ENCODE results near the gene PRKCH.
A peak's percentile ranks its signal among the peaks of the same experiment; 100 is the strongest.
"Not testable (repeated sequence)": the region's sequence is repeated elsewhere in the genome, so short reads cannot be mapped to it uniquely, and the experiment has no call there.

PRKCH gene

DNA sequence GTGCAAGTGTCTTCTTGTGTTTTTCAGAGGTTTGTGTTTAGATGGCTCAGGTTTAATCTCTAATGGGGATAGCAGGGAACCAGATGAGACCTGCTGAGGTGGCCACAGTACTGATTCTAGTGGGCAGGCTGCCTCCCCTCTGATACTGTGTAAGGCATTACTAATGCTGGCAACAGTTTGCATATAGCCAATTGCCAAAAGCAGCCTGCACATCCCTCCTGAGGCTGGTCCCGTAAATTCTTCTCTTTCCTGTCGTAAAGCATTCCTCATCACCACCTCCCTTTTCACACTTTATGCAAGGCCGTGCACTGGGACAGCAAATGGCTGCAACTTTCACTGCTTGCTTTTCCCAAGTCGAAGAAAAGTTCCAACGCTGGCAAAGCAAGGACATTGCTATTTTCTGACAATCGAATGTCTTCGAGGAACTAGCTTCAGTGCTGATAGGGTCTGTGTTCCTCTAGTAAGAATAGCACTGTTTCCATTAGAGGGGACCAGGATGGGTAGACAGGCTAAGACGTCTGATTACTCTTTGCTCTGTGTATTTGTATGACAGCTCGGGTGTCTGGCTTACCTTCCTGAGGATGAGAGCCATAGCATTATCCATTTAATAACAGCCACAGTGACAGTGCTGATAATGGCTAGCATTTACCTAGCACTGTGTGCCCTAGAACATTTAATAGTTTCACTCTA is 195.7 kb downstream of the PRKCH start:
- no peak for DNase-seq

DNA sequence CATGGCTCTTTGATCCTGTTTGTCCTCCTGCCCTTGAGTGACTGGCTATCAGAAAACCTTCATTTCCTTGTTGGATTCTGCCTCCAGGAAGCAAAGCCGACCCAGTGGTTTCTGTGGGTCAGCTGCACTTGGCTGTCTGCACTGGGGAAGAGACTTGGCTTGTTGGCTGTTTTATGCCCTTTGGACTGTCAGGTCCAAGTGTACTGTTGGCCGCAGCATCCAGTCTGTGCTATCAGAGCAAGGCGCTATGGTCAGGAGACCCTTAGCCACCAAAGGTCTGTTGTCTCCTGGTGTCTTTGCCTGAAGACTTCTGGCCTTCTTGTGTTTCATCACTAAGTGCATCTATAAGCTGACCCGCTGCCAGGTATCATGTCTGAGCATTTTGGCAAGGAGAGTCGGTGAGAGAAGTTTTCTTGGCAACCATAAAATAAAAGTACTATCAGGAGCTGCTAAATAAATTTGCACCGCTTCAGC is 196.6 kb downstream of the PRKCH start:
- DNase-seq = no peak

DNA sequence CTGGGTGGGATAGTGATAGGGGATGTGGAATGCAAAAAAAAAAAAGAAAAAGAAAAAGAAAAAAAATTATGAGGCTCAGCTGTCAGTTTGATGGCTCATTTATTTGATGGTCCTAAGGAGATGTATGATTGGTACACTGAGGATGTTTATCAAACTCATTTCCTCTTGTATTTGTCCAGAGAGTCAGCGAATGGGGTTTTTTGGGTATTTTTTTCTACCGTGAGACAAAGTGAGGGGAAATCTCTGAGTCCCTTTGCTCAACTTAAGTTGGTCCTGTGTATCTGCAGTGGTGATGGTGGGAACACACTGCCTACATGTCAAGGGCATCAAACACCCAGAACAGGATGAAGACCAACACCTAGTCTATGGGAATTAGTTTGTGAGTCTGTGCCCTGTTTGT is 197.0 kb downstream of the PRKCH start:
- no peak for DNase-seq

DNA sequence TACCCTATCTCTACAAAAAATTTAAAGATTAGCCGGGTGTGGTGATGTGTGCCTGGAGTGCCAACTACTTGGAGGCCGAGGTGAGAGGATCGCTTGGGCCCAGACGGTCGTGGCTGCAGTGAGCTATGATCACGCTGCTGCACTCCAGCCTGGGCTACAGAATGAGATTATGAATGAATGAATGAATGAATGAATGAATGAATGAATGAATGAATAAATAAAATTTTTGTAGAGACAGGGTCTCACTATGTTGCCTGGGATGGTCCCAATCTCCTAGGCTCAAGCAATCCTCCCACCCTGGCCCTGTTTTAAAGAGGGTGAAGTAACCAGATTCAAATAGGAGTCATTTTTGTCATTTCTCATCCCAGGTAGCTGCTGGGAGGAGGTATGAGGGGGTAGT is 197.7 kb downstream of the PRKCH start:
- no peak for DNase-seq

DNA sequence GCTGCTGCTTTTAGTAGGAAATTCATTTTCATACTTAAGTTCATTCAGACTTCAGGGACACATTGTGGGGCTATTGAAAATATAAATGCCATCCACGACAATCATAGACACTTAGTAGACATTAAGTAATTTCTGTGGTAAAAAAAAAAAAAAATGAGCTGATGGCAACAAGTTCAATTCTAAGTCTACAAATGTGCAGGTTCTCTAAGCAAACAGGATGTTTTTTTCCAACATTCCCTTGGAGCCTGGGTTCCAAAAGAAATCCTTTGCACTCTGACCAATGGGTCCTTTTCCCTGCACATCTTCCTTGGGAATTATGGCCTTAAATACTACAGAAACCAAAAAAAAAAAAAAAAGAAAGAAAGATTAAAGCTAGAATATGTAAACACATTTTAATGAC is 198.4 kb downstream of the PRKCH start:
- DNase-seq = no peak

DNA sequence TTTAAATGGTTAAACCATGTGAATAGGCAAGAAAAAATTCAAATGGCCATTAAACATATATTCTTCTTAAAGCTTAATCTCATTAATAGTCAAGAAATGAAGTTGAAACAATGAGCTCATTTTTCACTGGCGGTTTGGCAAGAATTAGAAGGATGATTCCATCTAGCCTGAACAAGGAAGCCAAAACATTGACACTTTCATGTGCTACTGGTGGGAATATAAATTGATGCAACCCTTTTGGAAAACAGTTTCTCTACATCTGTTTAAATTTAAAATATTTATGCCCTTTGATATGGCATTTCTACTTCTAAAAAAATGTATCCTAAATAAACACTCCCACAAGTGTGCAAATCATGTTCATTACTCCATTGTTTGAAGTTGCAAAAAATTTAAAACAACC is 199.2 kb downstream of the PRKCH start:
- DNase-seq = no peak

DNA sequence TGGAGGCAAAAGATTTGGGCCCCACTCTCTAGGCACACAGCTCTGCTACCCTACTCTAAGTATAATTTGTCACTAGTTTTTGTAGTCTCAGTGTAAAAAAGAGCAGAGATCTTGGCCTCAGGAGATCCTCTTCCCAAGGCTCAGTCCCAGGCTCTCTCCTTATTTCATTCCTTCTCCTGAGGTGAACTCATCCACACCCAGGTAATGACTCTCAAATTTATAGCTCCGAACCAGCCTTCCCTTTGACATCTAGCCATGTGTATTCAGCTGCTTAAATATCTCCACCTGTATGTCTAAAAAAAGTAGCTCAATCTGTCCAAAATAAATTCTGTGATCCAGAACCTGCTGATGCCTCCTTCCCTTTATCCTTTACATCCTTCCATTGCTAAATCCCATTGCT is 200.4 kb downstream of the PRKCH start:
- no peak for DNase-seq

DNA sequence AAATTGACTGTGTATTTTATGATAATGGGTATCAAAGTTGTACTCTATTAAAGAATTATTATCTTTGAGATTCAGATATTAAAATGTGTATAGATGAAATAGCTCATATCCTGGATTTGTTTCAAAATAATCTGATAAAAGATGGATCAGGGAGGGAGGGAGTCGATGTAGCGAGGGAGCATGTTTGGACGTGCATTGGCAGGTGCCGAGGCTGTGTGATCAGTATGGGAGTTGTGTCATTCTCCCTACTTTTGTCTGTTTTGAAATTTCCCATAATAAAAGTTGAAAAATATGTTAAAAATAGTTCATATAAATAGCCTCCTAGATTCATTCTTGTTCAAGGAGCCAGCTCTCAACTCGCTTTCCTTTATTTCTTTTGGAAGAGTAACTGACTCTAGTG is 202.4 kb downstream of the PRKCH start:
- DNase-seq = no peak

DNA sequence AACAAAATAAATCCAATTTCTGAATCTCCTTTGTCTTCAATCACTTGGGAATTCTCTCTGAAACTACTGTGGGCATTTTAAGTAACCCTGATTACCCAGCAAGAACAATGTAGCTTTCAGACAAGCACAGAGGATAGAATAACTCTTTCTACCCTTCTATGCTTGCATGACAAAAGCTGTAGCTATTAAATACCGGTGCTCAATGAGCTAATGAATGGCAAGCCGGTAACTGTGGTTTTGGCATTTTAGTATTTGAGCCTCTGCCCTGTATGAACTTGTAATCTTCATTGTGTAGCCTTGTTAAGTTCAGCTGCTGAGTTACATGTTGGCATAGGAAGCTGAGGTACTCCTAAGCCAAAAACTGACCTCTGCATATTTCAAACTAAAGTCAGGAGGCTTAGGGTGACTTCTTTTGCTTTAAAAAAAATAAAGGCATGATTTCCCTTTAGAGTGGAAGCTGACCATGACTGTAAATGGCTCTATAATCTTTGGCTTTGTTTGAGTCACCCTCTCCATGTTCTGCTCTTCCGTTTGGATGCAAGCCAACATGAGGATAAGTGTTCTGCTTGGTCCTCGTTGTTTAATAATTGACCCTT is 202.9 kb downstream of the PRKCH start:
- no peak for DNase-seq

DNA sequence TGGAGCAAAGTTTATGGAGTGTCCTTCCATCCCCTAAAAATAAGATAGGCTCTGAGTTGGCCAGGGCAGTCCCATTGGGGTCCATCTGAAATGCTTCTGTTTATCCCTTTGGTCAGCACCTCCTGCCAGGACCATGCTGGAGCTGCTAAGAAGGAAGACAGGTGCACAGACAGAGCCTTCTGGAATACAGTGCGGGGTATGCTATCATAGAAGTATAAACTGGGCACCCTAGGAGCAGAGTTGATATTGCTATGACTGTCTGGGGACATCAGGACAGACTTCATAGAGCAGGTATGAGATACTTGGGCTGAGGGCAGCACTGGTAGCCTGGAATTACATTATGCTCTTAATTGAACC is 203.5 kb downstream of the PRKCH start:
- no peak for DNase-seq

DNA sequence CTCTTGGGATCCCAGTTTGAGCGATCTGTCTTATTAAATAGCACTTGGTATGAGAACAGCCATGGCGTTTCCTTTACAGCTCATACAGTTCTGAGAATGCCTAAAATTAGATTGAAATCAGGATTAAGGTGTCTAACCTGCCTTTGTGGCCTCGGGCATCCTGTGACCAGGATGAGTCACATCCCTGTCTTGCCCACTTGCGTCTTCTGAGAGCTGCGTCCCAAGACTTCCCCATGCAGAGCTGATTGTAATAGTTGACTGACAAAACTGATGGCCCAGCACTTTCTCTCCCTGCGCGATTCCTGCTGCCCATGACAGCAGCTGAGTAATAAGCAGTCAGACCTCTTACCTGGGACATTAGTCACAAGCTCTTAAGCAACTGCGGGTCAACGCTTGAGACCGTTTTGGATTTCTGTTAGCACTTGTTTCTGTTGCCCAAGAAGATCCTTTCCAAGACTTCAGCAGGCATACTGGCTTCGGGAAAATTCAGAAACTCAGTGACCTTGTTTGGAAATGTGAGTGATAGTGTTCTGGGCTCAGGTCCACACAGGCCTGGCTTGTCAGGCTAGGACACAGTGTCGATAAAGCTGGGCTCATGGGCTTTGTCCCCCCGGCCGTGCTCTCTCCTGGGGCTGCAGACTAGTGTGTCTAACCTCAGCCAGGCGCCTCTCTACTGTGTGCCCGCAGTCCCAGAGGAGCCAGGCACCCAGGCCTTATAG is 204.1 kb downstream of the PRKCH start:
- DNase-seq = peak; percentile 52

DNA sequence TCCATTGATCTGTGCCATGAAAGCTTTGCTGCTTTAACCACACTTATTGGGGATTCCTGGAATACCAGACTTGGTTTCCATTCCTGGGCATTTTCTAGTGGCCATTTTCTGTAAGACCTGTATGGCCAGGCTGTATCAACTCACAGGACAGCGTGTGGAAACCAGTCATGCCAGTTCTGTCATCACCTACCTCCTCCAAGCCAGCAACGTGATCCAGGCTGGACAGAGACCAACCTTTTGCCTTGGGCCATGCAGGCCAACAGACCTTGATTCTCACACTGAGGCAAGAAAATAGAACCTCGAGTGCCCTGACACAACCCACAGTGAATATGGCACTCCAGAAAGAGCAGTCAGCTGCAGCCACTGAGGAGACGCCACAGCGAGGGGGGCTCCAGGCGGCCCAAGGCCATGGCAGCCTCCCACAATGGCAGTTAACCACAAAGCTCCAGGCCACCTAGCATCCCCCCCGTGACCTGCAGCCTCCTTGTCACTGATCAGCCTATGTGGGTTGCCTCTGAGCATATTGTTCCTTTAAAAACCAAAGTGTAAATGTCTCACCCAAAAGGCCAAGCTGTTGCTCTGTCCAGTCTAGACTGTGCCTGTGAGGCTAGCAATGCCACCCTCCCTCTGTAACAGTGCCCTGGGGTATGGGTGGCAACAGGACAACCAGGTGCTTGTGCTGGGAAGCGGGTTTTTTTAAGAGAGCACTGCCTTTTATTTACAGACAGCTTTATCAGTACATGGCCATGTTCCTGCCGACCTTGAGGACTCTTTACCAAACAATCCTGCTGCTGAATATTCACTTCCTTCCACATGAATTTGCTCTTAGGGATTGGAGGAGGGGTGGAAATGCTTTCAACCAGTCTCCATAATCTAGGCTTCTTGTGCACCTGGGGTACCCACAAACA is 205.3 kb downstream of the PRKCH start:
- no peak for DNase-seq

DNA sequence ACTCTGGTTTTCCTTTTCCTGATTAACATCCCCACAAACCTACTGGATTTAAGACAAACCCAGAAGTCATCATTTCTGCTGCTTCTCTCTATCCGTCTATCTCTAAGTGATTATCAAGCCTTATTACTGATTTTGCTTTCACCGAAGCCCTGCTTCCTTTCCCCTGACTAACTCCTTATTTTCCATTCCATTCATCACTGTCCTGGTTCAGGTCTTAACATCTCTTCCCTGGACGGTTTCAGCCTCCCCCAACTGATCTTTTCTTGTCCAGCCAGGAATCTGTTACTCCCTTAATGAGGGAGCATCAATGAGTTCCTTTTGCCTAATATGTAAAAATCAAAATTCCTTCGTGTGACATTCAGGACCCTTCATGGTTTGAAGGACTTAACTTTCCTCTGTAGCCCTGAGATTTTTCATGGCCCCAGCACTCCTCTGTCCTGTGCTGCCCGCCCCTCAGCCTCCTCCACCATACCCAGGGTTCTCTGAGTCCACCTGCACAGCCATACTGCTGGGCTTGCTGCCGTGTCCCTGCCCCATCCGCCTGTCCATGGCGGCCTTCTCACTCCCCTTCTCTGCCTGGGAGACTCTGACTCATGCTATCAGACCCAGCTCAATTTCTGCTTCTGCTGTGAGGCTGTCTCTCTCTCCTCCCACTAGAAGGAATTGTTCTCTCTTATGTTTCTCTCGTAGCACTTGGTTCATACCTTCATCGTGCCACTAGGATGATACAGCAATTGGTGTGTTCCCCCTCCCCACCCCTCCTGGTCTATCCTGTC is 206.1 kb downstream of the PRKCH start:
- no peak for DNase-seq

DNA sequence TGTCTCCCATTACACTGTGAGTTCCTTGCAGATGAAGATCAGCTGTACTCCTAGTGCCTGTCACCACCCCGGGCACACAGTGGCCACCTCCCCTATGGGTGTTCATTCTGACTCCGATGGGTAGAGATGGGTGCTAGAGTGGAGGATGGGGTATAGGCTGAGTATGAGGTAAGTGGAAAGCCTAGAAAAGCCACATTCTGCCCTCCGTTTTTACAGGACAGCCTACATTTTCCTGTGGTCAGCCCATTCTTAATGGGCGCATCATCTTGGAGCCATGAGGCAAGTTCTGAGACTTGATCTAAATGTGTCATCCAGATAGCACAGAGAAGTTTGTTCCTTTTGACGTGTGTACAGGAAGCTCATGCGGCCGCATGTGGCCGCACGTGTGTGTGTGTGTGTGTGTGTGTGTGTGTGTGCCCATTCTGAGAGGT is 207.2 kb downstream of the PRKCH start:
- DNase-seq = no peak

DNA sequence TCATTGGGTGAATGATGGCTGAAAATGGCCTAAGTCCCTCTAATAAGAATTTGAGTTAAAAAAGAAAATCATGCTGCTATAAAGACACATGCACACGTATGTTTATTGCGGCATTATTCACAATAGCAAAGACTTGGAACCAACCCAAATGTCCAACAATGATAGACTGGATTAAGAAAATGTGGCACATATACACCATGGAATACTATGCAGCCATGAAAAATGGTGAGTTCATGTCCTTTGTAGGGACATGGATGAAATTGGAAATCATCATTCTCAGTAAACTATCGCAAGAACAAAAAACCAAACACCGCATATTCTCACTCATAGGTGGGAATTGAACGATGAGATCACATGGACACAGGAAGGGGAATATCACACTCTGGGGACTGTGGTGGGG is 208.0 kb downstream of the PRKCH start:
- DNase-seq = not testable (repeated sequence)

DNA sequence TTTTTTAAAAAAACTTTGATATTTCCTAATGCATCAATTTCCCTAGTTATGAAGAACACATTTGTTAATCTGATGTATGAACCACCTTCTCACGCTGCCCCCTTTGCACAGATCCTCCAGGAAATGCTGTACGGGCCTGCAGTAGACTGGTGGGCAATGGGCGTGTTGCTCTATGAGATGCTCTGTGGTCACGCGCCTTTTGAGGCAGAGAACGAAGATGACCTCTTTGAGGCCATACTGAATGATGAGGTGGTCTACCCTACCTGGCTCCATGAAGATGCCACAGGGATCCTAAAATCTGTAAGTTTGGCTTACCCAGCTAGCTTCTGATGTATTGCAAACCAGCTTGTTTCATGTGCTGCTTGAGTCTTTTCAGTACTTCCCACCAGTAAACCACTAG is 208.9 kb downstream of the PRKCH start:
- DNase-seq = no peak

DNA sequence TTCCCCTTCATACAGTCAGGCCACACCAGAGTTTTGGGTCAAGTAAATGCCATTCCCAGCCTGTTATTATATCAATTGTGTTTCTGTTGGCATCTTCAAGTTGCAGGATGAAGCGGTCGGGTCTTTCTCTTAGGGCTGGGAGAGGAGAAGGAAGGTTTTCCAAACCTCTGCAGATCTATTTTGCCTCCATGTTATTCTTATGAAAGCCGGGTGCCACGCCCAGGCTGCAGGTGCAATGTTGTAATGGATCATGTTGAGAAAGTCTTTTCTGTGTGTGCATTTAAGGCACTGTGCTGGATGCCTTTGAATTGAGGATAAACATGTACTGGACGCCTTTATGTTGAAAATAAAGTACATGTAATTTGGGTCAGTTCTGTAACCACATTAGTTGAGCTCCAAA is 209.5 kb downstream of the PRKCH start:
- DNase-seq = no peak

DNA sequence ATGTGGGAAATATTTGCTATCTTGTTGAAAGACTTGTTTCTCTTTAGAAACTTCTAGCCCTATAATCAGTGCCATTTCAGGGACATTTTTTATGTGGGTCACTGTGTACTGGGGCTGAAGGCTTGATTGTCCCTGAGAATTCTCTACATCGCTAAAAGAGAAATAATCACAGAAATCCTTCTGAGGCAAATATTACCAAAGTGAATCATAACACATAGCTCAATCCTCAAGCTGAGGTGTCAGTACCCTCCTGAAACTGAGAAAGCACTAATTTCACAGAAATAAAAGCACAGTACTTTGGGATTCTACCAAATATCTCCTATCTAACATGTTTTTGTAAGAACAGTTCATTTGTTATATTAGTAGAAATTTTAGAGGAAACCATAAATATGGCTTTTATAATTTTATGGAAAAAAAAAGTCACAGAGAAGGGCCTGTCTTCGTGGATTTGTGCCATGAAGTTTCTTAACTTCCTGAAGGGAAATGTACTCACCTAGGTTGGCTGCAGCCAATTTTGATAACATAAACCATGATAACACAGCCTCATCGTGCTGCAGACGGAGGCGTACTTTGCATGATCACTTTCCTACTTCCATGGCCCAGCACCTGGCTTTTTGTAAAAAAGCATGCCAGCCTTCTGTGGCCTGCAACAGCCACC is 210.2 kb downstream of the PRKCH start:
- no peak for DNase-seq

DNA sequence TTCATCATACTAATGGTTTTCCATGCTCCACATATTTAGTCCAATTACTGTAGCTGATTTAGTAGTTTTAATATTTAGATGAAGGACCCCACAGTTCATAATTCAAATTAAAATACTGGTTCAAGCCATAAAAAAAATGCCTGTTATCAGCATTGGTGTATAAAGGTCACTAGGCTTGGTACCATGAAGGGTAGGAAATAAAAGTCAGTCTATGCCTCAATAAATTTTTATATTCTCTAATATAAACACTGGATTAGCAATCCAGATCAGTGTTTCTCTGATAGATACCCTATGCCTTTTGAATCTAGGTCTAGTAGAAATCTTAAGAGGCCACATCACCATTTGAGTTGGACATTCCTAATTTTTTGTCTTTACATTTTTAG is 210.7 kb downstream of the PRKCH start:
- no peak for DNase-seq

DNA sequence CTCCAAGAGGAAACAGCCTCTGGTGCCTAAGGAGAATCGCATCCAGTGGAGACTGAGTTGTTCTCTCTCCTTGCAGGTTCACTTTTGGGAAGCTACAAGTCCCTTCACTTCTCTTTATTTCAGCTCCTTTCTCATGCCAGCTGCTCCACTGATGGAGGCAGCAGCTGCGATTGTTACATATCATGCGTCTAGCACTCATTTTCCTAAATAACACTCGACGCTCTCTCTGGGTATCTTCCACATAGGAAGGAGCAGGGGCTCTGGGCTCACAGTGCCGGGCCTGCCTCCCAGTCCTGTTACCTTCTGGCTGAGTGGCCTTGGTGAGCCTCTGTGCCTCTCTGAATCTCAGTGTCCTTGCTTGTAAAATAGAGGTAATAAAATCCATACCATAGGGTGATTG is 211.4 kb downstream of the PRKCH start:
- no peak for DNase-seq

DNA sequence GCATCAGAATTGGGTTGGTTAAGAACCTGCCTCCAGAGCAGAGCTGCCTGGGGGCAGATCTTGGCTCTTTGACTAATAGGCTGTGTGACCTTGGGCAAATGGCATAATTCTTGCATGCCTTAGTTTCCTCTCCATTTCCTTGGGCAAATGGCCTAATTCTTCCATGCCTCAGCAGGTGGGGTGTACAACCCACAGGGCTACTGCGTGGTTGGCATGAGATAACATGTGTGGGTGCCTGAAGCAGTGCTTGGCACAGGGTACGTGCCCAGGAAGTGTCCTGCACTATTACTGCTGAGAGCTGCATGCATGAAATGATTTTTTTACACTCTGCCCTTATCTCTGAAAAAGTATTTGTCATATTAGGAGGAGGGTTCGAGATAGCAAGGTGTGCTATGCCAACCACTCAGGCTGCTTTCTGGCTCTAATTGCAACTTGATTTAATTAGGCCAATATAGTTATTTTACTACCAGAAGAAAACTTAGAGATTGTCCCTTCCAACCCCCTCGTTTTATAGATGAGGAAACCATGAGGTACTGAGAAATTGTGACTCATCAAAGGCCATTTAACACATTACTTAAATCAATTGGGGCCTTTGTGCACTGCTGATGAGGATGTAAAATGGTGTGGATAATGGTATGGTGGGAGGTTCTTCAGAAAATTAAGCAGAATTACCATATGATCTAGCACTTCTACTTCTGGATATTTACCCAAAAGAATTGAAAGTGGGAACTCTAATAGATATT is 212.3 kb downstream of the PRKCH start:
- DNase-seq = no peak

Measured in stimulated activated CD4-positive, alpha-beta T cell treated with anti-CD3 and anti-CD28 coated beads, Interleukin-4, amount 100 ng/mL, for 1 hour (primary cell).